GM13976 (cell line): ENCODE measurements around the gene ADAM12.

Experiments used
- DNase-seq: peaks from one replicate; pipeline ENCODE4 v3.0.0; 2012; ENCODE audit warnings: low spot score
- in situ Hi-C: fragments of 300-500 bp; cut with MboI; formaldehyde crosslinking; loops from one replicate; pipeline ENCODE4 v1.12.0; 2022; ENCODE audit warnings: low sequenced_read_pairs, mixed read lengths, inconsistent platforms; ENCODE audit not compliant: unreplicated experiment
- TF ChIP-seq, protein P1 (sequence below): IDR thresholded peaks from 2 replicates; pipeline ENCODE4 v1.5.1; 2012; ENCODE audit warnings: borderline replicate concordance, mild to moderate bottlenecking; ENCODE audit not compliant: insufficient read depth; ENCODE audit errors: extremely low read depth, missing control alignments, control extremely low read depth

ADAM12 gene

DNA sequence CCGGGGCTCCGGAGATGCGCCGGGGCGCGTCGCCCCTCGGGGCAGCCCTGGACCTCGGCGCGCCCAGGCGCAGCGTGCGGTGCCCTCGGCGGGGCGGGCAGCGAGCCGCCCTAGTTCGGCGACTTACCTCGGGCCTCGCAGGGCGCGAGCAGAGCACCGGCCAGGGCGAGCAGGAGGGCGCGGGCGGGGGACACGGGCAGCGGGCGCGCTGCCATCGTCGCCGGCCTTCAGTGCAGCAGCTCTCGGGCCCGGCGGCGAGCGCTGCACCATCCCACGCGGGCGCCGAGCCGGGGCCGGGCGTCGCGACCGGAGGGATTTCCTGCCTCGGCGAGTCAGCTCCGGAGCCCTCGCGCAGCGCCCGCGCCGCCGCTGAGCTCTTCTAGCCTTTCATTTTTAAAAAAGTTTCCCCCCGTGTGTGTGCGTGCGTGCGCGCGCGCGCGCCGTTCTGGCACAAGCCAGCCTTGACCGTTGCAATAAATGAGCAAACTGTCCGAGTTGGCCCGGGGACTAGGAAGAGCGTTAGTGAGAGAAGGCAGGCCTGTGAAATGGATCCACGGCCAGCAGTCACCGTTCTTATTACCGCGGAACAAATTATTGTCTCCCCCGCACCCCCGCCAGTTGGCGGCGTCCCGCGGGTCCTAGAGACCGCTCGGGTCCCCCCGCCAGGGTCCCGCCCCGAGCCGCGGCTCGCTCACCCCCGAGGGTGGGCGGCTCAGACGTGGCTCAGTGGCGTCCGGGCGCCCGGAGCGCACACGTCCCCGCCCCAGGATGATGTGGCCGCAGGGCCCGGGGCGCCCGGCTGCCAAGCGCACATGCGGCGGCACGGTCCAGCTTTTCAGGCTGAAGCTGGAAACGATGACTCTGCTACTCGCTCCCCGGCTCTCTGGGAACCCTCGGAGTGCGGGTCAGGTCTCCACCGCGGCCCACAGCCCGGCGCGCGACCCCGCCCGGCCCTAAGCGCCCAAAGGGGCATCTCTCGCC is at the start of gene ADAM12:
TSS of gene ADAM12 (minus strand) at position 547 of the 981 bp plus-strand sequence. CDS start at position 215, 332 bp downstream.
- in situ Hi-C loops: no loop called here
- TF ChIP-seq, protein P1, sequence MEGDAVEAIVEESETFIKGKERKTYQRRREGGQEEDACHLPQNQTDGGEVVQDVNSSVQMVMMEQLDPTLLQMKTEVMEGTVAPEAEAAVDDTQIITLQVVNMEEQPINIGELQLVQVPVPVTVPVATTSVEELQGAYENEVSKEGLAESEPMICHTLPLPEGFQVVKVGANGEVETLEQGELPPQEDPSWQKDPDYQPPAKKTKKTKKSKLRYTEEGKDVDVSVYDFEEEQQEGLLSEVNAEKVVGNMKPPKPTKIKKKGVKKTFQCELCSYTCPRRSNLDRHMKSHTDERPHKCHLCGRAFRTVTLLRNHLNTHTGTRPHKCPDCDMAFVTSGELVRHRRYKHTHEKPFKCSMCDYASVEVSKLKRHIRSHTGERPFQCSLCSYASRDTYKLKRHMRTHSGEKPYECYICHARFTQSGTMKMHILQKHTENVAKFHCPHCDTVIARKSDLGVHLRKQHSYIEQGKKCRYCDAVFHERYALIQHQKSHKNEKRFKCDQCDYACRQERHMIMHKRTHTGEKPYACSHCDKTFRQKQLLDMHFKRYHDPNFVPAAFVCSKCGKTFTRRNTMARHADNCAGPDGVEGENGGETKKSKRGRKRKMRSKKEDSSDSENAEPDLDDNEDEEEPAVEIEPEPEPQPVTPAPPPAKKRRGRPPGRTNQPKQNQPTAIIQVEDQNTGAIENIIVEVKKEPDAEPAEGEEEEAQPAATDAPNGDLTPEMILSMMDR: no peak
- peak; percentile 15 for DNase-seq

GRCh38 chr10:126437635-126438406 is 49.5 kb upstream of the ADAM12 start:
- TF ChIP-seq, protein P1: no peak
- in situ Hi-C loops: no loop called here
- DNase-seq: no peak

DNA sequence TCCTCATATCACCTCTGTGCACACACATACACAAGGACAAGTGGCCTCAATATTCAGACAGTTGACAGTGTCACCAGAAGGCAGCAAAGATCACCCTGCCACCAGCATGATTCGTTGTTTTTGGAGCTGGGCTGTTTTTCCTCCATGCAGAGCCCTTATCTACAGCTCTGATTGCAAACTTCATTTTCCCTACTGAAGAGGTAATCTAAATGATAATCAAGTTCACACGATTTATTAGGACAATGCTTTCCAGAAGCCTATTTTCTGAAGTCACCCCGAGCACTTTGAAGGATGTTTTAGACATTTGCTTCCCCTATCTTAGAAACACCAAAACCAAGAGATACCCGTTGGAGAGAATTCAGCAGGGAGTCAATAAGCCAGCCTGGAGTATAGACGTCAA is 46.0 kb upstream of the ADAM12 start:
- in situ Hi-C loops: no loop called here
- DNase-seq: no peak
- TF ChIP-seq, protein P1: no peak

- no peak for DNase-seq
- in situ Hi-C loops: no loop called here
These were observed 45.1 kb upstream of the ADAM12 start for GRCh38 chr10:126433351-126433750.

DNA sequence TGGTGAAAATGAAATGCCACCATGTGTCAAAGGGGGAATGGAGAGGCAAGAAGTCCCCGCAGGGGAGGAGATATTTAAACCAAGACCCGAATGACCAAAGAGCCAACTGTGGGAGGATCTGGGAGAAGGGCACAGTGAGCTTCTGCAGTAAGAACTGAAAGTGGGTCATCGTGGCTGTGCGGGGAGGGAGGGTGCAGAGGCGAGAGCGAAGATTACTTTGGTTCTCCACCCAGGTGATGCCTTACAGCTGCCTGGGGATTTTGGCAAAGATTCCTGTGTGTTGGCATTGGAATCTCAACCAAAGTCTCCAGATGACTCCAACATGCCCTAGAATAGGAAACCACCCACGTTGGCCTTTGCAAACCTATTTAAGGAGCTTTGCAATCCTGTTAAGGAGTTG is 44.2 kb upstream of the ADAM12 start:
- in situ Hi-C loops: no loop called here

More at GRCh38 chr10:126433351-126433750, 45.1 kb upstream of the ADAM12 start:
- TF ChIP-seq, protein P1: no peak

GRCh38 chr10:126431816-126432215 is 43.5 kb upstream of the ADAM12 start:
- in situ Hi-C loops: no loop called here
- DNase-seq: no peak
- TF ChIP-seq, protein P1: no peak

More for the DNA sequence above, 44.2 kb upstream of the ADAM12 start:
- TF ChIP-seq, protein P1: no peak
- no peak for DNase-seq
